GM19438 (cell line): Measurements from ENCODE around the gene EME2.
"Not testable (repeated sequence)": the region's sequence is repeated elsewhere in the genome, so short reads cannot be mapped to it uniquely, and the experiment has no call there.

Experiments
- ATAC-seq: cut with Tn5 transposase; IDR thresholded peaks from one replicate; pipeline ENCODE4 v1.9.1; 2021; ENCODE audit warnings: low read depth; ENCODE audit not compliant: unreplicated experiment

EME2 gene

GRCh38 chr16:1790261-1790610 lies 17.6 kb downstream of the EME2 start:
- no peak for ATAC-seq

GRCh38 chr16:1790611-1791255 lies 18.1 kb downstream of the EME2 start:
- ATAC-seq: no peak

DNA sequence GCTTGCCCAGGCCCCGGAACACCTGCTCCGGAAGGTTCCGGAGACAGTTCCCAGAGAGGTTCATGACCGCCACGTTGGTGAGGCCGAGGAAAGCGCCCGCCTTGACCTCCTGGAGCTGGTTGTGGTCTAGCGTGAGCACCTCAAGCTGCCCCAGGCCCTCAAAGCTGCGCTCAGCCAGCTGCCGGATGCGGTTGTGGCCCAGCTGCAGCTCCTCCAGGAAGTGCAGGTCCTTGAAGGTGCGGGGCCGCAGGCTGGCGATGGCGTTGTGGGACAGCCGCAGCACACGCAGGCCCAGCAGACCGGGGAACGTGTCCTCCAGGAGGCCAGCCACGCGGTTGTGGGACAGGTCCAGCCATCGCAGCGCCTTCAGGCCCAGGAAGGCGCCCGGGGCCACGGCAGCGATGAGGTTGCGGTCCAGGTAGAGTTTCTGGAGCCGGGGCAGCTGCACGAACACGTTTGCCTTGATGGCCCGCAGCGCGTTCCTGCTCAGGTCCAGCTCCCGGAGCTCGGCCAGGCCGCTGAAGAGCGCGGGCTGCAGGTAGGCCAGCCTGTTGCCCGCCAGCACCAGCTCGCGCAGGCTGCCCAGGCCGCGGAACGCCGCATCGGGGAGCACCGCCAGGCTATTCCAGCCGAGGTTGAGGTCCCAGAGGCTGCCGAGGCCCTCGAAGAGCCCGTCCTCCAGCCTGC lies 18.8 kb downstream of the EME2 start:
- no peak for ATAC-seq

GRCh38 chr16:1791943-1792812 lies 19.6 kb downstream of the EME2 start:
- no peak for ATAC-seq

DNA sequence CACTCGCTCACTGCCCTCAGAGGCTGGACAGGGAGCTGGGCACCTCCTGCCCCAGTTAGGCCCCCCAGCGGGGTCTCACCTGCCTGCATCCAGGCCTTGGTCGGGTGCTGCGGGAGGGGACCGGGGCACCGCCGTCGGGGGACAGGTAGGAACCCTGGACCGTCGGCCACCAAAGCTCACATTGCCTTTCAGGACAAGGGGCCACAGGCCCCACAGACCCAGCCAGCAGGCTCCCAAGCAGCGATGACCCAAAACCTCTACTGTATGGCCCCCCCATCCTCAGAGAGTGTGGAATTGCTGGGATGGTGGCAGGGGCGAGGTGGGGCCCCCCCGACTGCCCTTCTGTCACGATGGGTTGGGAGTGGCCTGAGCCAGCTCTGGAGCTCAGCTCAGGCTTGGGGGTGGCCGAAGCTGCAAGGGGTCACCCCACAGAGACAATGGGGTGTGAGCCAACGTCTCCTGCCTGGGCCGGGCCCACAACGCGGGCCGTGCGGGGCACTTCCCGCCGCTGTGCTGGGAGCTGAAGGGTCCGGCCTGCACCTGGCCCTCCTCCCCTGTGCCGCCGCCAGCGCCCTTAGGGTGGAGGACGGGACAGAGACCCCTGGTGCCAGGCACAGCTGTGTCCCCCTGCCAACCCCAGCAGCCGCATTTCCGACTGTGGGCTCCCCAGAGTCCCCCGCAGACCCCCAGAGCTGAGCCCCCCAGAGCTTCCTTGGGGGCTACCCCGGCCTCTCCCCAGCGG lies 20.4 kb downstream of the EME2 start:
- no peak for ATAC-seq

DNA sequence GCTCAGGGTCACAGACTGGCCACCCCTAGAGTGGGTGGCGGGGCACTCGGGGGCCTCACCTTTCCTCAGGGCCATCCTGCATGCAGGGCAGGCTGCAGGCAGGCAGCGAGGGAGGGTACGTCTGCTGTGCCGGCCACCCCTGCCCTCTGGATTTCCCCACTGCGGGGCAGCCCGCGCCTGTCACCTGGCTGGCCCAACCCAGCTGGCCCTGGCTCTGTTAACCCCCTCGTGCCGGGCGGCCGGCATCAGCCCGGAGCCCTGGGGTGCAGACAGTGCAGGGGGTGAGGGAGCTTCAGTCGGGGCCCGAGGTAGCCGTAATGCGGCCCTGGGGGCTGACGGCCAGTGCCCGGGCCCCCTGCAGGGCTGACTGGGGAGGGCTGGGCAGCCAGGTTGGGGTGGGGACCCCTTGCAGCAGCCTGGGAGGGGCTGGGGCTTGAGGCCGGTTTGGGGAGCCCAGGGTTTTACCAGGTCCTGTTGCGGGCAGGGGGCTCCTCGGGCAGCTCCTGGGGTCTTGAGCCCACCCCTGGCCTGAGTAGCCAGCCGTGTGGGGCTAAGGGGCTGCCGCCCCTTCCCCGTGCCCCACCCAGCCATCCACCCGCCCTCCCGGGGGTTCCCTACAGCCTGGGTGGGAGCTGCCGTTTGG lies 21.1 kb downstream of the EME2 start, which contains the start of gene IGFALS:
Gene IGFALS, minus strand, starts transcription at position 128 of the 643 bp plus-strand sequence. Its CDS starts 53 bp downstream, at position 75.
- no peak for ATAC-seq

- ATAC-seq: no peak
These were observed 21.7 kb downstream of the EME2 start for GRCh38 chr16:1794221-1794871.

DNA sequence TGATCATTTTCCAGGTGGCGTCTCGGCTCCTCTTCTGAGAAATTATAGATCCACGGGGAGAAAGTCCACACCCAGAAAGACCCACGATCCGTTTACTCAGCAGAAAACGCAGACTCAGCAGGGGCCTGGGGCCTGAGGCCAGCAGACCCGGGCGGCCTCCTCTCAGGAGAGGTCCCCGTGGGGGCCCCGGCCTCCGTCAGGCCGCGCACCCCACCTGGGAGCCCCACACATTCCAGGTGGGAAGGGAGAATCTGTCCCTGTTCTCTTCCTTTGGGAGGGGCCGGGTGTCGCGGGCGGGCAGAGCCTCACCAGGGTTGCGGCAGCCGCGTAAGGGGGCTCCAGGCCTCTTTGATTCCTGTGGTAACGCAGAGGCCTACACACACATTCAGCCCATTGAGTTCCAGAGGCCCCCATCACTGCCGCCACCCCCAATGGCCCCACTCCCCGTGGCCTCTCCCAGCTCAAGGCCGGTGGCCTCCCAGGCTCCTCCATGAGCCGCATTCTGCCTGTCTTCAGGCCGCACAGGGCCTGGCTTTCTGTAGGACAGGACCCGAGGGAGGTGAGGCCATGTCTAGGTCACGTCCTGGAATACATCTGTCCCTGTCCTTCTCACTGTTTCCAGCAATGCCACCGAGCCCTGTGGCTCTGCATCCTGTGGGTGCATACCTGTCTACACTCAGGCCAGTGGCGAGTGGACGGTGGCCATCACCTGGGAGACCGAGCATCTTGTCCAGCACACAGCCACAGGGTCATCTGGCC lies 22.5 kb downstream of the EME2 start:
- ATAC-seq: no peak

DNA sequence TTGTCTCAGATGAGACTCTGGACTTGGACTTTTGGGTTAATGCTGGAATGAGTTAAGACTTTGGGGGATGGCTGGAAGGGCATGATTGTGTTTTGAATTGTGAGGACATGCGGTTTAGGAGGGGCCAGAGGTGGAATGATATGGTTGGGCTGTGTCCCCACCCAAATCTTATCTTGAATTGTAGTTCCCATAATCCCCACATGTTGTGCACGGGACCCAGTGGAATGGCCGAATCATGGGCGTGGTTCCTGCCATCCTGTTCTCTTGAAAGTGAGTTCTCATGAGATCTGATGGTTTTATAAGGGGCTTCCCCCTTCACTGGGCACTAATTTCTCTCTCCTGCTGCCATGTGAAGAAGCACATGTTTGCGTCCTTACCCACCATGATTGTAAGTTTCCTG lies 26.7 kb downstream of the EME2 start:
- not testable (repeated sequence) for ATAC-seq

DNA sequence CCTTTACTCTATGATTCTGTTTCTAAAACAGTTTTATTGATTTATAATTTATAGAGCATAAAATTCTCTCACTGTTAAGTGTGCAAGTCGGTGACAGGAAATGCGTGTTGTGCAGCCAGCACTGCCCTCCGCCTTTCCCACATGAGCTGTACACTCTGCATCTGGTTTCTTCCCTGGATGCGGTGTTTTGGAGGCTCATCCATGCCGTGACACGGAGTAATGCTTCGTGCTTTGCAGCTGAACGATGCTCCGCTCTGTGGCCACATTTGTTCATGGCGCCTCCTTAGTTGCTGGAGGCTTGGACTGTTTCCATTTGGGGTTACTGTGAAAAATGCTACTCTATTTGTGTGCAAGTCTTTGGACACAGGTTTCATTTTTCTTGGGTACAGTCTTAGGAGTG lies 28.1 kb downstream of the EME2 start:
- ATAC-seq: no peak

- ATAC-seq: no peak
These were observed 35.0 kb downstream of the EME2 start for GRCh38 chr16:1807626-1808025.

DNA sequence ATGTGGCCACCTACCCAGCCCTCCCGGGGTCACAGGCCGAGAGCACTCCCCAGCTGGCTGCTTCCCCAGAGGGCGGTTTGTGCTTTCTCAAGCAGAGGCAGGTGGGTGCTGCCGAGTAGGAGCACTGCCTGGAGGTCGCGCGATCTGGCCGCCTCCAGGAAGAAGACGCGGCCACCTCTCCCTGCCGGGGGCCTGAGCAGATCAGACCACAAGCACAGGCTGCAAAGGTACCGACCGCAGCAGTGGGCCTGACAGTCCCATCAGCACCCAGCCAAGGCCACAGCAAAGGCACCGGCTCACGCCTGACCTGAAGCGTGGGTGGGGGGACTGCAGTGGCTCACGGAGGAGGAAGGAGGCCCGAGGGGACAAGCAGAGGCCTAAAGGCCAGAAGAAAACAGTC lies 36.1 kb downstream of the EME2 start:
- ATAC-seq: no peak

- no peak for ATAC-seq
These were observed 36.7 kb downstream of the EME2 start for GRCh38 chr16:1809281-1809801.

- ATAC-seq: no peak
These were observed 37.5 kb downstream of the EME2 start for GRCh38 chr16:1810106-1810505.

DNA sequence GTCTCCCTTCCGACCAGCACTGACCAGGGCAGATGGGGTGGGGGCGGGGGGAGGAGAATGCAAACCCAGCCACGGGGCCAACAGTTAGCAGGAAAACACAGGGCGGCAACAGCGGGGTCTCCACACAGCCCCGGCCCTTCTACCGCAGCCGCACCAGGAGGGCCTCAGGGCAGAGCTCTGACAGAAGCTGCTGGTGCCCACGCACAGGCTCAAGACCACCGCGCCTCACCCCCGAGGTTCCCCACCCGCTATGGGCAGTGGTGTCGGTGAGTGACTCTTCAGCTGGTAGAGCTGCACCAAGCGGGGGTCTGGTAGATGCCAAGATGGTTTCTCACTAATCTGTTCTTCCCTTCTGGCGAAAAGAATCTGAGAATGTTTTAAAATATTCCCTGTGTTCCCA lies 37.9 kb downstream of the EME2 start:
- ATAC-seq: no peak

DNA sequence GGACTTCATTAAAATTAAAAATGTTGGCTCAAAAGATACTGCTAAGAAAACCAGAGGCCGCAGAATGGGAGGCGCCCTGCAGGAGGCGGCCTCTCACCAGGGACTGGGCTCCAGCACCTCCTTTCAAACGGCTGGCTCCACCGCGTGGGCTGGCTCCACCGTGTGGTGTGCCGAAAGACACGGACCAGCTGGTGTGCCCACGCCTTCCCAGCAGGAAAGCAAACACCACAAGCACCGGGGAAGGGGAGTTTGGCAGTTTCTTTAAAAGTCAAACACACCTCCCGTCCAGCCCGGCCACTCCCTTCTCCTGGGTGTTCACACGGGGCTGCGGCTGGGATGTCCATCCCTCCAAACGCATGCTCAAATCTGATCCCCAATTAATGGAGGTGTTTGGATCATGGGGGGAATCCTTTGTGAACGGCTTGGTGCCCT lies 40.1 kb downstream of the EME2 start:
- ATAC-seq: no peak

DNA sequence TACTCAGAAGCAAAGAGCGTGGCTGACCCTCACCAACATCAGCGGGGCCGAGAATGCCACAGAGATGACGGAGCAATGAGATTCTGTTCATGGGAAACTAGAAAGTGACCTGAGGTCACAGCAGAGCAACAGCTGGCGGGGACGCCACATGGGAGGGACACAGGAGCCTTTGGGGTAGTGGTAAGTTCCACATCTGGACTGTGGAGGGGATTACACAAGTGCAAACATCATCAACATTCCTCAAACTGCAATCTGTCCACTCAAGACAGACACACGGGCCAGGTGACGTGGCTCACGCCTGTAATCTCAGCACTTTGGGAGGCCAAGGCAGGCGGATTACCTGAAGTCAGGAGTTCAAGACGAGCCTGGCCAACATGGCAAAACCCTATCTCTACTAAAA lies 42.9 kb downstream of the EME2 start:
- ATAC-seq: no peak

GRCh38 chr16:1816396-1817275 lies 44.0 kb downstream of the EME2 start:
- ATAC-seq: no peak
